OCI-LY1 (cell line): ENCODE results near the gene PPP2R2D.

ENCODE experiments used
- H2AFZ ChIP-seq: fragments of 200-600 bp; sonication (generic), shearing (Covaris generic); 2 replicates; pipeline ENCODE4 v1.6.0; 2014; ENCODE audit warnings: antibody characterized with exemption, mild to moderate bottlenecking, low read length
- H3F3A ChIP-seq: fragments of 200-600 bp; sonication (generic), shearing (Covaris generic); 2 replicates; pipeline ENCODE4 v1.6.0; 2014; ENCODE audit warnings: mild to moderate bottlenecking, antibody characterized with exemption, low read length, moderate library complexity; ENCODE audit not compliant: insufficient read depth
- H3K27ac ChIP-seq: fragments of 200-600 bp; sonication (generic); 2 replicates; pipeline ENCODE4 v1.5.1; 2014; ENCODE audit warnings: low read length, mixed run types, mild to moderate bottlenecking, low read depth; ENCODE audit not compliant: poor library complexity, severe bottlenecking
- H3K27me3 ChIP-seq: fragments of 200-600 bp; sonication (generic); 2 replicates; pipeline ENCODE4 v1.6.0; 2014; ENCODE audit warnings: antibody characterized with exemption, mild to moderate bottlenecking, low read length, moderate library complexity; ENCODE audit not compliant: insufficient read depth
- H3K36me3 ChIP-seq: fragments of 200-600 bp; sonication (generic); 2 replicates; pipeline ENCODE4 v1.6.1; 2014; ENCODE audit warnings: mild to moderate bottlenecking, antibody characterized with exemption, low read length, moderate library complexity, mixed read lengths; ENCODE audit not compliant: insufficient read depth
- H3K4me1 ChIP-seq: fragments of 200-600 bp; sonication (generic); 2 replicates; pipeline ENCODE4 v1.5.1; 2014; ENCODE audit warnings: mild to moderate bottlenecking, low read length, moderate library complexity; ENCODE audit not compliant: insufficient read depth, severe bottlenecking
- H3K4me2 ChIP-seq: fragments of 200-600 bp; sonication (generic), shearing (Covaris generic); 2 replicates; pipeline ENCODE4 v1.6.1; 2014; ENCODE audit warnings: low read length
- H3K4me3 ChIP-seq: fragments of 200-600 bp; sonication (generic); 2 replicates; pipeline ENCODE4 v1.5.1; 2014; ENCODE audit warnings: low read length, low read depth, mild to moderate bottlenecking, mixed read lengths; ENCODE audit not compliant: poor library complexity, severe bottlenecking
- H3K79me2 ChIP-seq: fragments of 200-600 bp; shearing (Covaris generic); 2 replicates; pipeline ENCODE4 v1.6.1; 2016; ENCODE audit warnings: mixed run types, low read length, mixed read lengths; ENCODE audit not compliant: insufficient read depth
- H3K9ac ChIP-seq: fragments of 200-600 bp; sonication (generic), shearing (Covaris generic); 2 replicates; pipeline ENCODE4 v1.6.1; 2014; ENCODE audit warnings: mild to moderate bottlenecking, low read length, mixed read lengths
- H3K9me2 ChIP-seq: fragments of 200-600 bp; sonication (generic), shearing (Covaris generic); 2 replicates; pipeline ENCODE4 v1.6.1; 2014; ENCODE audit warnings: low read depth, mild to moderate bottlenecking, low read length, mixed read lengths
- H3K9me3 ChIP-seq: fragments of 200-600 bp; shearing (Covaris generic); 2 replicates; pipeline ENCODE4 v1.6.1; 2014; ENCODE audit warnings: low read length, mixed read lengths
- H4K20me1 ChIP-seq: fragments of 200-600 bp; sonication (generic), shearing (Covaris generic); 2 replicates; pipeline ENCODE4 v1.6.0; 2016; ENCODE audit warnings: mild to moderate bottlenecking, low read length; ENCODE audit not compliant: insufficient read depth
- EZH2 ChIP-seq: fragments of 200-600 bp; sonication (generic), shearing (Covaris generic); IDR thresholded peaks from 2 replicates; pipeline ENCODE4 v1.8.0; 2017; ENCODE audit warnings: borderline replicate concordance, mixed run types, mild to moderate bottlenecking, antibody characterized with exemption, low read length, moderate library complexity, mixed read lengths
- TF ChIP-seq, protein P1 (sequence below): fragments of 200-600 bp; sonication (generic), shearing (Covaris generic); IDR thresholded peaks from 2 replicates; pipeline ENCODE4 v1.5.1; 2017; ENCODE audit warnings: mild to moderate bottlenecking, antibody characterized with exemption, low read length, moderate library complexity, mixed read lengths

The PPP2R2D gene

DNA sequence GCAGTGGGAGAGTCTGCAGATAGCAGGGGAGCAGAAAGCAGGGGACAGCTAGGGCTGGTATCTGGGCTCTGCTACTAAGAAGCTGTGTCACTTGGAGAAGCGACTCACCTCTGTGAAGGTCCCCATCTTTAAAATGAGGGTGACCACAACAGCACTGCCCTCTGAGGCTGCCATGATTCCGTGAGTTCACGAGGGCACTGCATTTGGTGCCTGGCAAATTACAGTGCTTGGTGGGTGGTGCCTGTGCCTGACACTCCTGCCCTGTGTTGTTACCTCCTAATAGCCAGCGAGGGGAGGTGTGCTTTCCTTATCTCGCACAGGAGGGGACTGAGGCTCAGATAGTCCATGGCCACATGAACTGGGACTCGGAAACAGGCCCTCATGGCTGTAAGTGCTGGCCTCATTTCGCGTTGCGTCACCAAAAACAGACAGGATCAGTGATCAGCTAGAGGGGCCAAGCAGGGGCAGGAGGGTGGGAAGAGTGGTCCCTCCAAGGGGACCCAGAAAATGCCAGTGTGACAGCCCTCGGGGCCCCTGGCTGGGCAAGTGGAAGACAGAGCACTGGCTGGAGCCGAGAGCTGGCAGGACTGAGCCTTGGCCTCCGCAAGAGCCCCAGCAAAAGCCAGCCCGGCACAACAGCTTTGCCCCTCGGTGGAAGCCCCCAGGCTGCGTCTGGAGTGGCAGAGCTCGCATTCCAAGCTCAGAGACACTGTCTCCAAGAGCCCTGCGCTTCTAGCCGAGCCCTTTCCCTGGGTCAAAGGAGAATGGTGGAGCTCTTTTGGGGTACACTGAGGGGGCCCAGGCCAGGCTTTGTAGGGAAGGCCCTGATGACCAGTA is 98.3 kb downstream of the PPP2R2D start:
- Histone ChIP-seq H3K9ac (no peak overlapping the region), H3F3A (no peaks in the 10 kb centered on the region), H3K4me3 (no peak overlapping the region), H3K4me2 (no peak overlapping the region), H2AFZ (no peak overlapping the region), H3K9me2 (no peaks in the 10 kb centered on the region), H3K27me3 (0 out of 2 replicates have a peak, but pooled peaks cover 5% of the 10 kb centered on the region), H3K9me3 (no peaks in the 10 kb centered on the region), H4K20me1 (no peaks in the 10 kb centered on the region), H3K27ac (no peak overlapping the region), H3K36me3 (no peaks in the 10 kb centered on the region), H3K4me1 (peaks cover 8% of the 10 kb centered on the region), H3K79me2 (no peaks in the 10 kb centered on the region)
- TF ChIP-seq, protein P1, sequence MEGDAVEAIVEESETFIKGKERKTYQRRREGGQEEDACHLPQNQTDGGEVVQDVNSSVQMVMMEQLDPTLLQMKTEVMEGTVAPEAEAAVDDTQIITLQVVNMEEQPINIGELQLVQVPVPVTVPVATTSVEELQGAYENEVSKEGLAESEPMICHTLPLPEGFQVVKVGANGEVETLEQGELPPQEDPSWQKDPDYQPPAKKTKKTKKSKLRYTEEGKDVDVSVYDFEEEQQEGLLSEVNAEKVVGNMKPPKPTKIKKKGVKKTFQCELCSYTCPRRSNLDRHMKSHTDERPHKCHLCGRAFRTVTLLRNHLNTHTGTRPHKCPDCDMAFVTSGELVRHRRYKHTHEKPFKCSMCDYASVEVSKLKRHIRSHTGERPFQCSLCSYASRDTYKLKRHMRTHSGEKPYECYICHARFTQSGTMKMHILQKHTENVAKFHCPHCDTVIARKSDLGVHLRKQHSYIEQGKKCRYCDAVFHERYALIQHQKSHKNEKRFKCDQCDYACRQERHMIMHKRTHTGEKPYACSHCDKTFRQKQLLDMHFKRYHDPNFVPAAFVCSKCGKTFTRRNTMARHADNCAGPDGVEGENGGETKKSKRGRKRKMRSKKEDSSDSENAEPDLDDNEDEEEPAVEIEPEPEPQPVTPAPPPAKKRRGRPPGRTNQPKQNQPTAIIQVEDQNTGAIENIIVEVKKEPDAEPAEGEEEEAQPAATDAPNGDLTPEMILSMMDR = no peak
- TF ChIP-seq EZH2 = no peak

DNA sequence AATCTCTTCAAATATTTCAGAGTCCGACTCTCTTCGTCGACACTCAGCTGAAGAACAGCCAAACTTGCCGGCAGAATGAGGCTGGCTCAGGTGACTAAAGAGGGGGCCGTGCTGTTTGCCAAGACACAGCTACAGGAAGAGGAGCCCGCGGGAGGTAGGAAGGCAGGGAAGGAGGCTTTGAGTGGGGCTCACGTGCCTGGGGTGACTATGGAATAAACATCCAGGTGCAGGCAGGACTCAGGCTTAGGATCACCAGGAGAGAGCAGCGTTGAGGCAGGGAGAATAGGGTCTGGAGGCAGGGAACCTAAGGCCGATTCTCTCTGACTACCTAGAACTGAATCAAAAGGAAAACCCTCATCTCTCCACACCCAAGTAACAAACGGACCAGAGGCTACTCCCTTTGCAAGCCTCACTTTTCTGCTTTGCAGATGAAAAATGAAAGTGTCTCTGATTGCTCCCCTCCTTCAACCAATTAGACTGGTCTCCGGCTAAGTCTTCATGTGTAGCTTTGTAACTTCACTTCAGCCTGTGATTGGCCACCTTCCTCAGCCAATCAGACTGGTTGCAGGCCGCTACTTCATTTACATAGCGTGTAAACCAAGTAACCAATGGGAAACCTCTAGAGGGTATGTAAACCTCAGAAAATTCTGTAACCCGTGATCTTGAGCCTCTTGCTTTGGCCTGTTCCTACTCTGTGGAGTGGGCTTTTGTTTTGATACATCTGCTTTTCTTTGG is 100.6 kb downstream of the PPP2R2D start:
- Histone ChIP-seq H3K36me3 (no peaks in the 10 kb centered on the region; the same call in 1 of the 2 replicates), H3K9me3 (no peaks in the 10 kb centered on the region), H3K79me2 (no peaks in the 10 kb centered on the region), H4K20me1 (no peaks in the 10 kb centered on the region), H3K4me3 (no peak overlapping the region), H3K9ac (no peak overlapping the region), H3K4me2 (no peak overlapping the region), H3K9me2 (no peaks in the 10 kb centered on the region), H3K4me1 (peaks cover 8% of the 10 kb centered on the region), H3K27ac (no peak overlapping the region), H2AFZ (no peak overlapping the region), H3K27me3 (0 out of 2 replicates have a peak, but pooled peaks cover 5% of the 10 kb centered on the region), H3F3A (no peaks in the 10 kb centered on the region)
- TF ChIP-seq, protein P1 = no peak
- no peak for TF ChIP-seq EZH2

DNA sequence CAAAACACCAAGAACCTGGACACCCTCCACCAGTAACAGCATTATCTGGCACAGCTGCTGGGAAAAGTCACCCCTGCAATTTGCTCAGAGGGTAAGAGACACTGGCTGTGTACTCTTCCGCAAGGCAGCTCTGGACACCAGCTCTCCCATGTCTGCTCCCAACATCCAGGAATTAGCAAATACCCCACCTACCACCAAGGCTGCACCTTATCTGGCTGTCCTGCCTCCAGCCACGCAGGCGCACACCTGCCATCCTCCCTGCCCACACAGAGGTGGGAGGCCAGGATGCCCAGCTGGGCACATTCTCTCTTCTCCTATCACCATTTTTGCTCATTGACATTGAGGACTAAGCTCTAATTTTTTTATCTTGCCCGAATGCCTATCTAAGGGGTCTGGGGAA is 101.2 kb downstream of the PPP2R2D start:
- Histone ChIP-seq H3K4me2 (no peak overlapping the region), H3K9ac (no peak overlapping the region), H3K79me2 (no peaks in the 10 kb centered on the region), H4K20me1 (no peaks in the 10 kb centered on the region), H3K27ac (no peak overlapping the region), H3K9me3 (no peaks in the 10 kb centered on the region), H2AFZ (no peak overlapping the region), H3F3A (no peaks in the 10 kb centered on the region), H3K4me3 (no peak overlapping the region), H3K4me1 (peaks cover 6% of the 10 kb centered on the region), H3K36me3 (no peaks in the 10 kb centered on the region; the same call in 1 of the 2 replicates), H3K27me3 (0 out of 2 replicates have a peak, but pooled peaks cover 5% of the 10 kb centered on the region), H3K9me2 (no peaks in the 10 kb centered on the region)
- TF ChIP-seq, protein P1 = no peak
- TF ChIP-seq EZH2 = no peak
